ENCODE results near the gene PDE3B. TPM values are rescaled to one million over a fixed set of nuclear protein-coding genes. Genes with fewer than 3 reads are reported as not detected.
"Not testable (repeated sequence)": the region's sequence is repeated elsewhere in the genome, so short reads cannot be mapped to it uniquely, and the experiment has no call there.

Gene PDE3B
- 0.32 and 0.43 TPM in 2 replicates for total RNA-seq

DNA sequence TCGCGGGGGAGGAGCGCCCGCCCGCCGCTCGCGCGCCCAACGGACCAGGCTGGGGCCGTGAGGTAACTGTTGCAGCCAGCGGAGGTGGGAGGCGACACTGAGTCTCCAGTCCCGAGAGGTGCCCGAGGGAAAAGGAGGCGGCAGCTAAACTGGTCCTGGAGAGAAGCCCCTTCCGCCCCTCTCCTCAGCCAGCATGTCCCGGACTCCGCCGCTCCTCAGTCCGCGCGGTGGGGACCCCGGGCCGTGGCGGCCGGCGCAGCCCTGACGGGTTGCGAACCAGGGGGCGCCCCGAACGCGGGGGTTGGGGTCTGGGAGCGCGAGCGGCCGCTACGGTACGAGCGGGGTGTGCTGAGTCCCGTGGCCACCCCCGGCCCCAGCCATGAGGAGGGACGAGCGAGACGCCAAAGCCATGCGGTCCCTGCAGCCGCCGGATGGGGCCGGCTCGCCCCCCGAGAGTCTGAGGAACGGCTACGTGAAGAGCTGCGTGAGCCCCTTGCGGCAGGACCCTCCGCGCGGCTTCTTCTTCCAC, at the start of gene PDE3B:
Gene PDE3B, plus strand, starts transcription at position 108 of the 529 bp plus-strand sequence. Its CDS starts 272 bp downstream, at position 380.
- peak; percentile 25 for DNase-seq (ENCODE audit: low read depth)
- peak within 1 kb of the TSS; percentile 63 for H3K4me3 ChIP-seq (ENCODE audit: low read depth, low read length)

GRCh38 chr11:14595261-14595660, 48.3 kb upstream of the PDE3B start:
- not testable (repeated sequence) for DNase-seq (ENCODE audit: low read depth); H3K4me3 ChIP-seq (ENCODE audit: low read depth, low read length)

More for the DNA sequence above, at the start of gene PDE3B:
- TF ChIP-seq CTCF (IDR thresholded peaks at IDR 0.05; ENCODE audit: insufficient read depth, low read depth, low read length): no peak

DNA sequence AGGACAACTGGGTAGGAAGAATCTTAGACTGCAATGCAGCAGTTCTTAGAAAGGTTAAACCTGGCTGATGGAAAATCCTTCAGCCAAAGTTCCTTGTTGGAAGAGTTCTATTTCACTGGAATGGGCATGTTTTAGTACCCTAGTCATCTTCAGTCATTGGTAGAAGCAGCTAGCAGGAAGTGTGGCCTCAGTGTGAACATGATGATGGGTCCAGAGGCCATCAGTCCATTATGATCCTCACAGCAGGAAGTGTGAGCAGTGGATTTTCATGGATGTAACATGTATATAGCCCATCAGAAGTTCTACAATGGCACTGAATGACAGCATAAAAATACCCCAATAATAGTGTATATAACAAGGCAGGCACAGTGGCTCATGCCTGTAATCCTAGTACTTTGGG, 35.9 kb upstream of the PDE3B start:
- no peak overlapping the region for H3K4me3 ChIP-seq (ENCODE audit: low read depth, low read length)
- DNase-seq (ENCODE audit: low read depth): no peak
- no peak for TF ChIP-seq CTCF (IDR thresholded peaks at IDR 0.05; ENCODE audit: insufficient read depth, low read depth, low read length)

- H3K4me3 ChIP-seq (ENCODE audit: low read depth, low read length): no peak overlapping the region
- no peak for TF ChIP-seq CTCF (IDR thresholded peaks at IDR 0.05; ENCODE audit: insufficient read depth, low read depth, low read length)
- DNase-seq (ENCODE audit: low read depth): no peak
These were observed 33.7 kb upstream of the PDE3B start for GRCh38 chr11:14609902-14610301.

GRCh38 chr11:14611939-14612338, 31.7 kb upstream of the PDE3B start:
- no peak overlapping the region for H3K4me3 ChIP-seq (ENCODE audit: low read depth, low read length)
- TF ChIP-seq CTCF (IDR thresholded peaks at IDR 0.05; ENCODE audit: insufficient read depth, low read depth, low read length): no peak
- no peak for DNase-seq (ENCODE audit: low read depth)

- no peak for TF ChIP-seq CTCF (IDR thresholded peaks at IDR 0.05; ENCODE audit: insufficient read depth, low read depth, low read length)
- DNase-seq (ENCODE audit: low read depth): no peak
- no peak overlapping the region for H3K4me3 ChIP-seq (ENCODE audit: low read depth, low read length)
These were observed 30.9 kb upstream of the PDE3B start for GRCh38 chr11:14612694-14613093.

DNA sequence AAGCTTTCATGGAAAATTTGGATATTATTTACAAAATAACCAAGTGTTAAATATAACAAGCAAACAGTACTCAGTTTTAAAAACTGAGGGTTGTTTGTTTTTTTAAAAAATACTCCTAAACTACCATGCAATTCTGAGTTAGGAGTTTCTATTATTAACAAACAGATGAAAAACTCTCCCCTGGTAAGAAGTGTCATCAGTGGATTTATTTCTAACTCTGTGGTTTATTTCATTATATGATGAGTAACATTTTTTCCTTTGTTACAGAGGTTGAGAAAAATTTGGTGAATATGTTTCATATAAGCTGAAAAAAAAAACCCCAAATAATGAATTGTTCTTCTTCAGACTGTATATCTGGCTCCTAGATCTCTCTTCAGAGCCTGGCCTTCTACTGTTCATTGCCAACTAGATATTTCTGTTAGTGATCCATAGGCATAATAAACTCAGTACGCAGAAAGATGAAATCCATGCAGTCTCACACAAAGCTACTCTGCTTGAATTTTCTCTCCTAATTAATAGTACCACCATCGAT, 29.4 kb upstream of the PDE3B start:
- TF ChIP-seq CTCF (IDR thresholded peaks at IDR 0.05; ENCODE audit: insufficient read depth, low read depth, low read length): no peak
- H3K4me3 ChIP-seq (ENCODE audit: low read depth, low read length): no peak overlapping the region
- DNase-seq (ENCODE audit: low read depth): no peak

All from fibroblast of villous mesenchyme (primary cell).